Measurements from ENCODE around the gene UBE2V1.

DNA sequence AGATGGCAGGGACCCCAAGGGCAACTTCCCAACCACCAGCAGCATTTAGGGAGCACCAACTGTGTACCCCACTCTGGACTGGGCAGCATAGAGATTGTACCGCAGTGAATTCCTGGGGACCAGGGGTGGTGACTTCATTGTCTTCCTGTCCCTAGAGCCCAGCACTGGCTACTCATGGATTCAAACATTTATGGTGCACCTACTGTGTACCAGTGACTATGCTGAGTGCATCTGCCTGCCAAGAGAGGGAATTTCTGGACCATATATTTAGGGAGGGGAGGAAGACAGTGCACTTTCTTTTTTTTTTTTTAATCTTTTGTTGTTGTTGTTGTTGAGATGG, 55.3 kb downstream of the UBE2V1 start:
- TF ChIP-seq POLR2A (IDR thresholded peaks at IDR 0.05) (no peak), CTCF (IDR thresholded peaks at IDR 0.05) (no peak), POLR2AphosphoS5 (IDR thresholded peaks at IDR 0.05) (no peak), EP300 (IDR thresholded peaks at IDR 0.05) (no peak)
